Hepatocyte (in vitro differentiated cells): ENCODE data around the gene MATR3. TPM values are rescaled to one million over a fixed set of nuclear protein-coding genes. Genes with fewer than 3 reads are reported as not detected.
A peak's percentile ranks its signal among the peaks of the same experiment; 100 is the strongest.
"Not testable (repeated sequence)": the region's sequence is repeated elsewhere in the genome, so short reads cannot be mapped to it uniquely, and the experiment has no call there.

Experiments
- DNase-seq: peaks from one replicate; pipeline ENCODE4 v3.0.0-alpha.2; 2016; ENCODE audit warnings: low spot score
- H2AFZ ChIP-seq: fragments of 200-600 bp; sonication (generic); 2 replicates; pipeline ENCODE4 v1.6.0; 2016; ENCODE audit warnings: antibody characterized with exemption, mild to moderate bottlenecking
- H3K27ac ChIP-seq: fragments of 200-600 bp; sonication (generic); 2 replicates; pipeline ENCODE4 v1.5.1; 2016; ENCODE audit warnings: mild to moderate bottlenecking
- H3K27me3 ChIP-seq: fragments of 200-600 bp; sonication (generic); 2 replicates; pipeline ENCODE4 v1.6.1; 2016
- H3K36me3 ChIP-seq: fragments of 200-600 bp; sonication (generic); replicated peaks from 2 replicates; pipeline ENCODE4 v1.5.1; 2016; ENCODE audit warnings: low read depth; ENCODE audit not compliant: insufficient read depth
- H3K4me1 ChIP-seq: fragments of 200-600 bp; sonication (generic); 2 replicates; pipeline ENCODE4 v1.5.1; 2016; ENCODE audit warnings: mild to moderate bottlenecking, moderate library complexity; ENCODE audit not compliant: insufficient read depth
- H3K4me2 ChIP-seq: fragments of 200-600 bp; sonication (generic); 2 replicates; pipeline ENCODE4 v1.6.0; 2016
- H3K4me3 ChIP-seq: fragments of 200-600 bp; sonication (generic); 2 replicates; pipeline ENCODE4 v1.5.1; 2016; ENCODE audit warnings: mild to moderate bottlenecking
- H3K79me2 ChIP-seq: fragments of 200-600 bp; sonication (generic); 2 replicates; pipeline ENCODE4 v1.6.0; 2017; ENCODE audit warnings: mild to moderate bottlenecking
- H3K9me2 ChIP-seq: fragments of 200-600 bp; sonication (generic); replicated peaks from 2 replicates; pipeline ENCODE4 v1.6.0; 2017; ENCODE audit warnings: mild to moderate bottlenecking; ENCODE audit not compliant: insufficient read depth
- H3K9me3 ChIP-seq: fragments of 200-600 bp; sonication (generic); 2 replicates; pipeline ENCODE4 v1.5.1; 2016; ENCODE audit warnings: low read depth, mild to moderate bottlenecking
- H4K20me1 ChIP-seq: fragments of 200-600 bp; sonication (generic); 2 replicates; pipeline ENCODE4 v1.6.0; 2016; ENCODE audit warnings: mild to moderate bottlenecking; ENCODE audit not compliant: insufficient read depth, poor library complexity, severe bottlenecking
- CTCF ChIP-seq: fragments of 200-600 bp; sonication (generic); IDR thresholded peaks from 2 replicates; pipeline ENCODE4 v1.5.1; 2016; ENCODE audit warnings: antibody characterized with exemption, mild to moderate bottlenecking; ENCODE audit not compliant: poor library complexity
- EZH2 ChIP-seq: fragments of 200-600 bp; sonication (generic); IDR thresholded peaks from 2 replicates; pipeline ENCODE4 v1.6.1; 2016; ENCODE audit warnings: antibody characterized with exemption, mild to moderate bottlenecking, borderline replicate concordance
- EZH2phosphoT487 ChIP-seq: fragments of 200-600 bp; sonication (generic); IDR thresholded peaks from one replicate; pipeline ENCODE4 v1.6.1; 2018; ENCODE audit warnings: antibody characterized with exemption, mild to moderate bottlenecking, low read depth, moderate library complexity; ENCODE audit not compliant: unreplicated experiment, severe bottlenecking
- WGBS: methylation state at CpG from one replicate; pipeline ENCODE4 v1.1.6; 2016; ENCODE audit warnings: low lambda C conversion rate; ENCODE audit errors: missing lambda C conversion rate; 5-methylcytosine and 5-hydroxymethylcytosine counted together
- polyA plus RNA-seq: library from polyadenylated mRNA; unstranded; fragments of >200 nt; fragmentation: Nextera tagmentation; extraction: Ambion mirVana; gene quantifications from 2 replicates; pipeline ENCODE4 v1.2.1, GENCODE V29; 2016
- total RNA-seq: library from RNA; depleted of rRNA; stranded (reverse); fragments of >200 nt; gene quantifications from 2 replicates; pipeline ENCODE4 v1.2.3, GENCODE V29; 2014

Gene MATR3
- total and polyA plus RNA-seq, 2 experiments from 2014 or later: 183 to 355 TPM

DNA sequence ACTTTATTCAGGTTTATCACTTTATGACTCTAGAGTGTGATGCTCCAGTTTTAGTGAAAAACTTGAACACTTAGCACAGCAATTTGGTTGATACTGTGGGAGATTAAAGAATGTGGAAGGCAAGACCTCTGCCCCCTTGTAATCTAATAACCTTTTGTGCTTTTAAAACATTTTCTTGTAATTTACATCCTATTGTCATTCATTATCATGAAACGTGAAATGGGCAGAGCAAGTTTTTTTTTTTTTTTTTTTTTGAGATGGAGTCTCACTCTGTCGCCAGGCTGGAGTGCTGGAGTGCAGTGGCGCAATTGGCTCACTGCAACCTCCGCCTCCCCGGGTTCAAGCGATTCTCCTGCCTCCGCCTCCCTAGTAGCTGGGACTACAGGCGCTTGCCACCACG is 49.9 kb downstream of the MATR3 start:
- H3K4me3 ChIP-seq: peak overlapping the region; percentile 50
- H3K9me2 ChIP-seq: no peaks in the 10 kb centered on the region
- DNase-seq: no peak
- H3K27ac ChIP-seq: no peak overlapping the region
- H3K4me1 ChIP-seq: peaks cover 18% of the 10 kb centered on the region
- no peaks in the 10 kb centered on the region for H3K27me3 ChIP-seq
- H3K4me2 ChIP-seq: peak overlapping the region; percentile 90
- no peaks in the 10 kb centered on the region for H3K9me3 ChIP-seq
- no peak overlapping the region for H2AFZ ChIP-seq
- TF ChIP-seq EZH2phosphoT487: no peak
- TF ChIP-seq CTCF: no peak
- TF ChIP-seq EZH2: no peak
- peaks cover 62% of the 10 kb centered on the region for H3K79me2 ChIP-seq
- peaks cover 62% of the 10 kb centered on the region for H4K20me1 ChIP-seq
- 90% methylated on average over 9 of the region's 9 CpGs for WGBS
- H3K36me3 ChIP-seq: no peaks in the 10 kb centered on the region

GRCh38 chr5:139344177-139344576 is 50.6 kb downstream of the MATR3 start:
- Histone ChIP-seq H3K4me3 (no peak overlapping the region), H3K36me3 (no peaks in the 10 kb centered on the region), H4K20me1 (peaks cover 69% of the 10 kb centered on the region), H3K4me1 (peaks cover 18% of the 10 kb centered on the region), H2AFZ (no peak overlapping the region), H3K27me3 (no peaks in the 10 kb centered on the region), H3K79me2 (peaks cover 69% of the 10 kb centered on the region), H3K27ac (no peak overlapping the region), H3K4me2 (peak overlapping the region; percentile 90), H3K9me3 (no peaks in the 10 kb centered on the region), H3K9me2 (no peaks in the 10 kb centered on the region)
- 90% methylated on average over 2 of the region's 2 CpGs for WGBS
- no peak for DNase-seq
- TF ChIP-seq EZH2 (no peak), EZH2phosphoT487 (no peak), CTCF (no peak)

DNA sequence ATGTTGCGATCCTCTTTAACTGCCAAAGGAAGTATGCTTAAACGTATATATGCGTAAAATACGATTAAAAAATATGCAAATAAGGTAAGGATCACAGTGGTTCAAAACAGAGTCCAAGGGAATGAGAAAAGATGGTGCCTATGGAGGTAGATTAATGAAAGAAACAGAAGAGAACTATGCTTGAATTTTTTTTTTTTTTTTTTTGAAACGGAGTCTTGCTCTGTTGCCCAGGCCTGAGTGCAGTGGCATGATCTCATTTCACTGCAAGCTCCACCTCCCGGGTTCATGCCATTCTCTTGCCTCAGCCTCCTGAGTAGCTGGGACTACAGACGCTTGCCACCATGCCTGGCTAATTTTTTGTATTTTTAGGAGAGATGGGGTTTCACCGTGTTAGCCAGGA is 51.9 kb downstream of the MATR3 start:
- H3K27me3 ChIP-seq, H3K36me3 ChIP-seq, H3K9me2 ChIP-seq, H3K27ac ChIP-seq, H3K9me3 ChIP-seq, H3K4me3 ChIP-seq, H3K4me2 ChIP-seq, DNase-seq, H2AFZ ChIP-seq: not testable (repeated sequence)
- H3K4me1 ChIP-seq: peaks cover 18% of the 10 kb centered on the region
- H4K20me1 ChIP-seq: peaks cover 81% of the 10 kb centered on the region
- peaks cover 81% of the 10 kb centered on the region for H3K79me2 ChIP-seq
- WGBS: 98% methylated on average over 8 of the region's 8 CpGs

DNA sequence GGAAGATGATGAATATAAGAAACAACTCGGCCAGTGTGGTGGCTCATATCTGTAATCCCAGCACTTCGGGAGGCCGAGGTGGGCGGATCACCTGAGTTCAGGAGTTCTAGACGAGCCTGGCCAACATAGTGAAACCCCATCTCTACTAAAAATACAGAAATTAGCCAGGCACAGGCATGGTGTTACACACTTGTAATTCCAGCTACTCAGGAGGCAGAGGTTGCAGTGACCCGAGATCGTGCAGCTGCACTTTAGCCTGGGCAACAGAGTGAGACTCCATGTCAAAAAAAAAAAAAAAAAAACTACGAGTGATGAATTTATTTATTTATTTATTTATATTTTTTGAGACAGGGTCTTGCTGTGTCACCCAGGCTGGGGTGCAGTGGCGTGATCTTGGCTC is 54.3 kb downstream of the MATR3 start:
- not testable (repeated sequence) for H3K4me2 ChIP-seq, H3K27me3 ChIP-seq, H3K9me2 ChIP-seq, H3K4me3 ChIP-seq, H3K9me3 ChIP-seq, H3K27ac ChIP-seq, H3K36me3 ChIP-seq, H2AFZ ChIP-seq, DNase-seq
- Histone ChIP-seq H3K4me1 (peaks cover 13% of the 10 kb centered on the region), H4K20me1 (peaks cover 99% of the 10 kb centered on the region), H3K79me2 (peaks cover 100% of the 10 kb centered on the region)
- WGBS: 94% methylated on average over 9 of the region's 9 CpGs

DNA sequence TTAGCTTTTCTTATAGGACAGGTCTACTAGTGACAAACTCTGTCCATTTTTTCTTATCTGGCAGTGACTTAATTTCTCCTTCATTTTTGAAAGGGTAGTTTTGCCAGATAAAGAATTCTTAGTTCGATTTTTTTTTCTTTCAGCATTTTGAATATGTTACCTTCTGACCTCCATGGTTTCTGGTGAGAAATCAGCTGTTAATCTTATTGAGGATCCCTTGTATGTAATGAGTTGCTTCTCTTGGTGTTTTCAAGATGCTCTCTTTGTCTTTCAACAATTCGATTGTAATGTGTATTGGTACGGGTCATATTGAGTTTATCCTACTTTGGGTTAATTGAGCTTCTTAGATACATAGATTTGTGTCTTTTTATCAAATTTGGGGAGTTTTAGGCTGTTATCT is 60.6 kb downstream of the MATR3 start:
- Histone ChIP-seq H3K4me2 (no peak overlapping the region), H3K27me3 (no peaks in the 10 kb centered on the region), H3K79me2 (peaks cover 100% of the 10 kb centered on the region), H4K20me1 (peaks cover 99% of the 10 kb centered on the region), H3K9me2 (no peaks in the 10 kb centered on the region), H3K4me1 (no peaks in the 10 kb centered on the region), H3K9me3 (peaks cover 4% of the 10 kb centered on the region), H3K27ac (no peak overlapping the region), H3K4me3 (no peak overlapping the region), H2AFZ (no peak overlapping the region), H3K36me3 (no peaks in the 10 kb centered on the region)
- WGBS: 99% methylated on average over 3 of the region's 3 CpGs
- DNase-seq: no peak
- TF ChIP-seq EZH2 (no peak), EZH2phosphoT487 (no peak), CTCF (no peak)

DNA sequence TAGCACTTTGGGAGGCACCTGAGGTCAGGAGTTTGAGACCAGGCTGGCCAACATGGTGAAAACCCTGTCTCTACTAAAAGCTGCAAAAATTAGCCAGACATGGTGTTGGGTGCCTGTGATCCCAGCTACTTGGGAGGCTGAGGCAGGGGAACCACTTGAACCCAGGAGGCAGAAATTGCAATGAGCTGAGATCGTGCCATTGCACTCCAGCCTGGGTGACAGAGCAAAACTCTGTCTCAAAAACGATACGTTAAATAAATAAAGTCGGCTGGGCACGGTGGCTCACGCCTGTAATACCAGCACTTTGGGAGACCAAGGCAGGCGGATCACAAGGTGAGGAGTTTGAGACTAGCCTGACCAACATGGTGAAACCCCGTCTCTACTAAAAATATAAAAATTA is 62.4 kb downstream of the MATR3 start:
- H3K4me3 ChIP-seq, H3K4me1 ChIP-seq, H3K9me3 ChIP-seq, H3K4me2 ChIP-seq, H3K36me3 ChIP-seq, H3K27ac ChIP-seq, DNase-seq, H3K27me3 ChIP-seq, H2AFZ ChIP-seq, H3K9me2 ChIP-seq: not testable (repeated sequence)
- WGBS: 93% methylated on average over 8 of the region's 8 CpGs
- Histone ChIP-seq H4K20me1 (peaks cover 99% of the 10 kb centered on the region), H3K79me2 (peaks cover 100% of the 10 kb centered on the region)
